Hepatic stellate cell (primary cell): Measurements from ENCODE around the gene AKR1B1.
"Not testable (repeated sequence)": the region's sequence is repeated elsewhere in the genome, so short reads cannot be mapped to it uniquely, and the experiment has no call there.

Experiments
- DNase-seq: peaks from one replicate; pipeline ENCODE4 v3.0.0; 2011; ENCODE audit warnings: low spot score

AKR1B1 gene

GRCh38 chr7:134458806-134459698 lies at the start of gene AKR1B1:
TSS of gene AKR1B1 (minus strand) at chr7:134459100. CDS start at chr7:134459062, 38 bp downstream.
- peak; percentile 97 for DNase-seq

- no peak for DNase-seq
Observed at GRCh38 chr7:134505856-134506255, 47.0 kb upstream of the AKR1B1 start.

DNA sequence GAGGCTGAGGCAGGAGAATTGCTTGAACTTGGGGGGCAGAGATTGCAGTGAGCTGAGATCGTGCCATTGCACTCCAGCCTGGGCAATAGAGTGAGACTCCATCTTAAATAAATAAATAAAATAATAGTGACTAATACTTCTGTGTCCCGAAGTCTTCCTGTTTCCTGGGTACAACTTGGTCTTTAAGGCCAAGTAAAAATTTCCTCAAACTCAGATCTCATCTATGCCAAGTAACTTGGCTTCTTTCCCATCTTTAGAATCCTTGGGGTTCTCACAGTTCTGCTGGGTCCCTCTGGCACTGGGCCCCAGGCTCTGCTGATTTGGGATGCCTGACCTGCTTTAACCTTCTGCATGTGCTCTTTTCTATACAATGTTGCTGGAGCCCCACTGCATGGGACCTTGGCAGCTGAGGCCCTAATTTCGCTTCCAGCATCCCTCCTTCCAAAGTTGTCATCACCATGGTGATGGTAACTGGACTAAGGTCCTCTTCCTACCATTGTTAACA lies 45.8 kb upstream of the AKR1B1 start:
- DNase-seq = no peak

DNA sequence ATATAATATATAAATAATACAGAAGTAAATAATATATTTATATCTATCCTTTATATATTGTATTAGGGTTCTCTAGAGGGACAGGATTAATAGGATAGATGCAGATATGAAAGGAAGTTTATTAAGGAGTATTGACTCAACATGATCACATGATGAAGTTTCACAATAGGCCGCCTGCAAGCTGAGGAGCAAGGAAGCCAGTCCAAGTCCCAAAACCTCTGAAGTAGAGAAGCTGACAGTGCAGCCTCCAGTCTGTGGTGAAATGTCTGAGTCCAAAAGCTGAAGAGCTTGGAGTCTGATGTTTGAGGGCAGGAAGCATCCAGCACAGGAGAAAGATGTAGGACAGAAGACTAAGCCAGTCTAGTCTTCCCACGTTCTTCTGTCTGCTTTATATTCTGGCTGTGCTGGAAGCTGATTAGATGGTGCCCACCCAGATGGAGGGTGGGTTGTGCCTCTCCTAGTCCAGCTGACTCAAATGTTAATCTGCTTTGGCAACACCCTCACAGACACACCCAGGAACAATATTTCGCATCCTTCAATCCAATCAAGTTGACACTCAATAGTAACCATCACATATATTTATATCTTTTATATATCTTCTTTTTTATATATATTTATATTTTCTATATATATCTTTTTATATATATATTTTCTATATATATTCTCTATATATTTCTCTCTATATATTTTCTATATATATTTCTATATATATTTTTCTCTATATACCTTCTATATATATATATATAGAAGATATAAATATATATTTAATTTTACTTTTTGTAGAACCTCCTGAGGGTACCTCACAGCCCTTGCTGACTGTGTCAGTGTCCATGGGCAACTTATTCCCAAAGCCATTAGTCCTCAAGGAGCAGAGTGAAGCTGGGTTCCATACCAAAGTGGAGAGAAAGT lies 43.8 kb upstream of the AKR1B1 start:
- DNase-seq = no peak

GRCh38 chr7:134500982-134501381 lies 42.1 kb upstream of the AKR1B1 start:
- DNase-seq = no peak

DNA sequence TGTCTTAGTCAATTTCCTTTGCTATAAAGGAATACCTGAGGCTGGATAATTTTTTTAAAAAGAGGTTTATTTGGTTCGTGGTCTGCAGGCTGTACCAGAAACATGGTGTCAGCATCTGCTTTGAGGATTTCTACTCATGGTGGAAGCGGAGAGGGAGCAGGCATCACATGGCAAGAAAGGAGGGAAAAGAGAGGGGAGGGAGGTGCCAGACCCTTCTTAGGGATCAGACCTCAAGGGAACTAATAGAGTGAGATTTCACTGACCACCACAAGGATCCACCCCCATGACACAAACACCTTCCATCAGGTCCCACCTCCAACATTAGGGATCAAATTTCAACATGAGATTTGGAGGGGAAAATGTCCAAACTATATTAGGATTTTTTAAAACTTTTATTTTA lies 41.5 kb upstream of the AKR1B1 start:
- no peak for DNase-seq

GRCh38 chr7:134495546-134495945 lies 36.6 kb upstream of the AKR1B1 start:
- no peak for DNase-seq

DNA sequence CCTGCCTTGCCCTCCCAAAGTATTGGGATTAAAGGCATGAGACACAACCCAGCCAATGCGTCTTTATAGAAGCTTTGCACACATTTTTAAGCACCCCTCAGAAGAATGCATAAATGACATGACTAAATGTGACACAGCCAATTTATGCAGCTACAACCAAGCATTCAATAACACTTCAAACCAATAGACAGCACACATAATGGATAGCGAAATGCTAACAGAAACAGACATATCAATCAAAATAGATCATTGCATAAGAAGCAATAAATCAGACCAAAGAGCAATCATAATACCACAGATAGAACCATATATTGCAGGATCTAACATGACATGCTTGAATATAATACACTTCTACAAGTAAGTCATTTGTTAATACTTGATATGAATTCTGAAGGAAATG lies 34.2 kb upstream of the AKR1B1 start:
- DNase-seq = no peak

GRCh38 chr7:134487721-134488120 lies 28.8 kb upstream of the AKR1B1 start:
- DNase-seq = not testable (repeated sequence)

- no peak for DNase-seq
Observed at GRCh38 chr7:134485203-134485602, 26.3 kb upstream of the AKR1B1 start.

DNA sequence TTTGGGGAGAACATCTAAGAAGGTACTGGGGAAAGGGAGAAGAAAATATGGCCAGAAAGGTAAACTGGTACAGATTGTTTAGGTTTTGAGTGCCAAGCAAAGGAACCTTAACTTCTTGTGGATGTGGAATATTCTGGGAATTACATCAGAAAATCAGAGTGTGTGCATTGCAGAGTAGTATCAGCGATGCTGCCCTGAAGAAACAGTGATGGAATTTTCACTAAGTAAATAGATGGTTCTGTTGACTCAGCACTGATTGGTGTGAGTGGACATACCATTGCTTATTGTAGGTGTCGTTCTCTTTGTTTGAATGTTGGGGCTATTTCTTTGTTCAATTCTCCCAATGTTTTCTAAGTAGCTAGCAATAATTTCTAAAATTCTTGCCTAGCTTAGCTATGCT lies 24.4 kb upstream of the AKR1B1 start:
- no peak for DNase-seq

DNA sequence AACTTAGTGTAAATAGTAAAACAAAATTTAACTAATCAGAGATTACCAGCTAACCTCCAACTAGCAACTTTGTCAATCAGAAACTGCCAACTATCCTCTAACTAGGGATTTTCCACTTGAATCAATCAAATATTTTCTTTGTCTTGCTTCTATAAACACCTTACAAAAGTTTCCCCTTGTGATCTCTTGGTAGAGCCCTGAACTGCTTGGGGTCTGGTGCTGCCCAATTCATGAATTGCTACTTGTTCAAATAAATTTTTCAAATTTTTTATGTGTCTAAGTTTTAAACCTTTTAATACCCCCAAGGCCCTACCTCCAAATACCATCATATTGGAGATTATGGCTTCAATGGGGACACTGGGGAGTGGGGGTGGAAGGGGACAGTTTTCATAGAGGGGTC lies 24.0 kb upstream of the AKR1B1 start:
- DNase-seq = no peak

DNA sequence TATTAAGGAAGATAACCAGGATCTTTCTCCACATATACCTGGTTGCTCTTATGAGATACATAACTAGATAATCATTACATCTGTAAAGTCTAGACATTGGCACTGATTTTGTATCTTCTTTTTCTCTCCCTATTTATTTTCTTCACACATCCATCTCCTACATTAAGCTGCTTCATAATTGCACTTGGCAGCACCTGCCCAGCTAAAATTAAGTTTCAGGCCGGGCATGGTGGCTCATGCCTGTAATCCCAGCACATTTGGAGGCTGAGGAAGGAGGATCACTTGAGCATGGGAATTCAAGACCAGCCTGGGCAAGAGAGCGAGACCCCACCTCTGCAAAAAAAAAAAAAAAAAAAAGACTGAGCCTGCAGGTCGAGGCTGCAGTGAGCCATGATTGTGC lies 22.3 kb upstream of the AKR1B1 start:
- no peak for DNase-seq

GRCh38 chr7:134480730-134481129 lies 21.8 kb upstream of the AKR1B1 start:
- DNase-seq = peak; percentile 32

GRCh38 chr7:134480202-134480601 lies 21.3 kb upstream of the AKR1B1 start:
- DNase-seq = no peak

DNA sequence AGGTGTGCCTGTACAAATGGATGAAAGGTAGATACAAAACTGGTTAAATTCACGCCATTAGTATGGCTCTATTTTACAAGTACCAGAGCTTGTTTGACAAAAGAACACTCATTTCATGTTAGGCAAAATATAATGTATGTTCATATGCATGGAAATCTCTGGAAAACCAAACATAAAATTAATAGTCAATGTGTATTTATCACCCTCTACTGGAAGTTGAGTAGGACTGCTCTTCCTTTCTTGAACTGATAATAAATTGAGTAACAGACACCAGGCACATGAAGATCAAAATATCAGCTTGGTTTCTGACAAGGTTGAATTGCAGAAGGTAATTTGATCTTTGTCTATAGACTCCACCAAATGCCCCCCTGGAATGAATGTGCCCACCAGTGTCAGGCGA lies 19.8 kb upstream of the AKR1B1 start:
- DNase-seq = no peak

GRCh38 chr7:134477954-134478353 lies 19.1 kb upstream of the AKR1B1 start:
- no peak for DNase-seq

GRCh38 chr7:134476044-134476443 lies 17.1 kb upstream of the AKR1B1 start:
- no peak for DNase-seq

DNA sequence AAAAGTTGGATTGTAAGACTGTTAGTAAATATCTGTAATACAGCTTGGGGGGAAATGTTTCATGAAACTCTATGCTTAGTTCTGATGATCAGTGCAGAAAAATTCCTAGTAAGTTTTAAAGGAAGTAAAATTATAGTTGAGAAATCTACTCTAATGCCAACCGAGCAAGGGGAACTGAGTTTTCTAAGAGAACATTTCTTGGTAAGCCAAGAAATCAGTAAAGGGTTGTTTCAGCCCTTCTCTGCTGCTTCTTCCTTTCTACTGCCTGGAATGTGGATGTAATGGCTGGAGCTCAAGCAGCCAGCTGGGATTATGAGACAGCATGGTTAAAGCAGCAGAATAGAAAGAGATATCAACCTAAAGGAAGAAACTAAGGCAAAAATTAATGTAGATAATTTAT lies 15.9 kb upstream of the AKR1B1 start:
- no peak for DNase-seq

DNA sequence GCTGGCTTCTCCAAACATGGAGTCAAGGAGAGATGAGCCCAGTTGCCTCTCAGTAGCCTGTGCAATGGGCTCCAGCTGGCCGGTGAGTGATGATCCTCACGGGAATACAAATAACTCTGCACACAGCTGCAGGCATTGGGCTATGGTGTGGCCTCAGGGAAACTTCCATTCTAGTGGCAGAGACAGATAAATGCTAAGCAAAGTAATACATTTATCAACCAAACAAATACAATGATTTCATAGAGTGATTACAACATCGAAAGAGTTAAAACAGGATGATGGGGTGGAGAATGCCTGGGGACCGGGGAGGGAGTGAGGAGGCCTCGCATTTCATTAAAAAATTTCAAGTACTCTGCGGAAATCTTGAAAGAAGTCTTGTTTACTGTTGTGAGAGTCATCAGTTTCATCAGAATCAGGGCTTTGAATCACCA lies 15.0 kb upstream of the AKR1B1 start:
- no peak for DNase-seq

DNA sequence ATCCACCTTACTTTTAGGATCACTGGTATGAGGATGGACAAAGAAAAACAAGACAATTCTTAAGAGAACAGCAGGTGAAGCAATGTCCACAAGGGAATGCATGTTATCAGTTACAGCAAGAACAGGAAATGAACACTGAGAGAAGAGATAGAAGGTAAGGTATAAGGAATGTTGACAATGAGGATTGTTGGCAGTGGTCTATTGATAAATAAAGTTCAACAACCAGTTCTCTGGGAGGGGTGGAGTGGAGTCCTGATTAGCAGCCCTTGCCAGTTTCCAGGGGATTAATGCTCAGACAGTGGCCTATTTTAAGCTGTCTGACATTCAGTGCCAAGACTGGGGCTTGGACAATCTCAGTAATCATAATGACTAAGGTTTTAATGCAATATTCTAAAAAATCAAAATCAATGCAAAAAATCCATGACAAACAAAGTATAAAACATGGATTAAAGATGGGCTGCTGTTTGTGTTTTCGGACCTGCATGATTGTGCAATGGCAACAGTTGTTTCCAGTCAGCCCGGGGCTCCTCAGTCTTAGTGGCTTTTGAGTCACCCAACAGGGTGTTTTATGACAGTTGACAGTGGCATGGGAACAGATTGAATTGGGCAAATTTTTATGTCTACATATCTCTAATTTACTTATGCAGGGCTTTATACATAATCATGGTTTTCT lies 13.8 kb upstream of the AKR1B1 start:
- DNase-seq = no peak

- DNase-seq = no peak
Observed at GRCh38 chr7:134470864-134471263, 12.0 kb upstream of the AKR1B1 start.
